CD4-positive, CD25-positive, alpha-beta regulatory T cell (primary cell): ENCODE data around the gene ANO6. TPM values are rescaled to one million over a fixed set of nuclear protein-coding genes. Genes with fewer than 3 reads are reported as not detected.

Experiments
- ATAC-seq, 2 donors: fragments of 150-1000 bp; cut with Tn5 transposase; one replicate each; pipeline ENCODE4 v1.10.0; 2021; ENCODE audit warnings: low read depth in 2 of 2, moderate number of reproducible peaks in 2 of 2, moderate library complexity in 1 of 2
- DNase-seq, 3 donors: peaks; one replicate each; pipeline versions ENCODE4 v3.0.0 to v3.0.0-alpha.2; 2012 to 2022; ENCODE audit warnings: mixed read lengths in 1 of 3
- H3K27ac ChIP-seq: one replicate; pipeline ENCODE4 v1.7.0; 2013; ENCODE audit warnings: mild to moderate bottlenecking, low read length; ENCODE audit not compliant: insufficient read depth, poor library complexity, severe bottlenecking
- H3K27me3 ChIP-seq: one replicate; pipeline ENCODE4 v1.7.0; 2013; ENCODE audit warnings: low read length; ENCODE audit not compliant: control insufficient read depth, insufficient read depth
- H3K36me3 ChIP-seq: one replicate; pipeline ENCODE4 v1.7.0; 2013; ENCODE audit warnings: mild to moderate bottlenecking, low read length, moderate library complexity; ENCODE audit not compliant: control insufficient read depth, insufficient read depth
- H3K4me1 ChIP-seq: 2 replicates; pipeline ENCODE4 v1.7.0; 2013; ENCODE audit warnings: mild to moderate bottlenecking, low read length; ENCODE audit not compliant: insufficient read depth, control insufficient read depth, poor library complexity, severe bottlenecking
- H3K4me3 ChIP-seq: one replicate; pipeline ENCODE4 v1.7.0; 2013; ENCODE audit warnings: low read depth, mild to moderate bottlenecking, low read length, moderate library complexity
- H3K9me3 ChIP-seq, 2 experiments: 1 replicate in 1 of 2; 2 replicates in 1 of 2; pipeline ENCODE4 v1.7.0; 2013; ENCODE audit warnings: low read length in 2 of 2, mild to moderate bottlenecking in 1 of 2, moderate library complexity in 1 of 2; ENCODE audit not compliant: control insufficient read depth in 2 of 2
- H3K27ac Mint-ChIP-seq, 3 donors: one replicate each; pipeline ENCODE4 v1.8.0; 2020 to 2022; ENCODE audit warnings: mild to moderate bottlenecking in 3 of 3, mixed read lengths in 3 of 3, moderate library complexity in 2 of 3
- H3K27me3 Mint-ChIP-seq: one replicate; pipeline ENCODE4 v1.8.0; 2022; ENCODE audit warnings: mild to moderate bottlenecking, mixed read lengths
- H3K36me3 Mint-ChIP-seq: one replicate; pipeline ENCODE4 v1.8.0; 2020; ENCODE audit warnings: mixed read lengths
- H3K4me1 Mint-ChIP-seq, 4 donors: one replicate each; pipeline ENCODE4 v1.8.0; 2020 to 2022; ENCODE audit warnings: mixed read lengths in 4 of 4, mild to moderate bottlenecking in 1 of 4
- H3K4me3 Mint-ChIP-seq, 4 donors: one replicate each; pipeline ENCODE4 v1.8.0; 2020 to 2022; ENCODE audit warnings: mild to moderate bottlenecking in 4 of 4, mixed read lengths in 4 of 4, moderate library complexity in 3 of 4
- H3K9me3 Mint-ChIP-seq, 7 donors: one replicate each; pipeline ENCODE4 v1.8.0; 2020 to 2022; ENCODE audit warnings: mixed read lengths in 7 of 7, mild to moderate bottlenecking in 3 of 7, moderate library complexity in 2 of 7
- polyA plus RNA-seq, 4 donors: library from polyadenylated mRNA; unstranded; fragments of 300-500 nt; fragmentation: Illumina TruSeq; gene quantifications; one replicate each; pipeline ENCODE4 v1.2.3, GENCODE V29; 2021
- total RNA-seq: library from RNA; stranded (reverse); gene quantifications from one replicate; pipeline ENCODE4 v1.2.3, GENCODE V29; 2022

Gene ANO6
- total and polyA plus RNA-seq, 5 donors from 2014 or later = 19.9 to 30.1 (median 24.7) TPM

DNA sequence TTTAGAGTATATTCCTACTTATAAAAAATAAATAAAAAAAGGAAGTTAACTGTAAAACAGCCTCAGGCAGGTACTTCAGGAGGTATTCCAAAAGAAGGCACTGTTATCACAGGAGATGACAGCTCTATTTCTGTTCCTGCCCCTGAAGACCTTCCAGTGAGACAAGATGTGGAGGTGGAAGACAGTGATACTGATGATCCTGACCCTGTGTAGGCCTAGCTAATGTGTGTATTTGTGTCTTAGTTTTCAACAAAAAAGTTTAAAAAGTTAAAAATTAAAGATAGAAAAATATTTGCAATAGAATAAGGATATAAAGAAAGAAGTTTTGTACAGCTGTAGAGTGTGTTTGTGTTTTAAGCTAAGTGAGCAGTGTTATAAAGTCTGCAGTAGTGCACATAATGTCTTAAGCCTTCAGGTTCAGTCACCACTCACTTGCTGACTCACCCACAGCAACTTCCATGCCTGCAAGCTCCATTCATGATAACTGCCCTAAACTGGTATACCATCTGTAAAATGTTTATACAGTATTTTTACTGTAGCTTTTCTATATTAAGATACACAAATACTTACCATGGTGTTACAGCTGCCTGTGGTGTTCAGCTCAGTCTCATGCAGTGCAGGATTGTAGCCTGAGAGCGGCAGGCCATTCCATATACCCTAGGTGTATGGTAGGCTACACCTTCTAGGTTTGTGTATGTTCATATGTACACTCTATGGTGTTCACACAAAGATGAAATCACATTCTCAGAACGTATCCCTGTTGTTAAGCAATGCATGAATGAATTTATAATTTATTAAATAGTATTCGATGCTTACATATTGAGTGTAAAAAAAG is 121.1 kb downstream of the ANO6 start:
- Histone ChIP-seq H3K36me3 (peaks cover 10% of the 10 kb centered on the region), H3K27me3 (no peaks in the 10 kb centered on the region), H3K27ac (no peak overlapping the region), H3K4me1 (no peaks in the 10 kb centered on the region), H3K9me3 (no peaks in the 10 kb centered on the region), H3K4me3 (no peak overlapping the region)
- no peak overlapping the region for H3K4me3 Mint-ChIP-seq
- no peak for DNase-seq
- peaks cover 18% of the 10 kb centered on the region for H3K36me3 Mint-ChIP-seq
- H3K4me1 Mint-ChIP-seq = peaks cover 0 to 4% (median 3%) of the 10 kb centered on the region in 4 donors
- H3K9me3 Mint-ChIP-seq = no peaks in the 10 kb centered on the region
- no peak for ATAC-seq
- H3K27me3 Mint-ChIP-seq = no peaks in the 10 kb centered on the region
- no peak overlapping the region for H3K27ac Mint-ChIP-seq

DNA sequence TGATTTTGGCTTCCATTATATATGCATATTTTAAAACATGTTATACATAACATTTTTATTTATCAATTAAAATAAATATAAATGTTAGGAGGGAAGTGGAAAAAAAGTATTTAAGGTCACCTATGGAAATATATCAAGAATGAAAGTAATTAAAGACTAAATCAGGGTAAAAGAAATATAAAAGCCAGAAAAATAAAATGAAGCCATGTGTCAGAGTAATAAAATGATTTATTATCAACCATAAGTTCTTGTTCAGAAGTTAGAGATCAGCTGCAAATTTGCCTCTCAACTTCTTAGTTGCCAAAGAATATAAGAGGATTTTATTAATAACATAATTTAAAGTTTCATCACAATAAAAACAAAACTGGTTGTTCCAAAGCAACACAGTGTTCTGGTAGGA is 121.9 kb downstream of the ANO6 start:
- no peaks in the 10 kb centered on the region for H3K27me3 Mint-ChIP-seq
- Histone ChIP-seq H3K9me3 (no peaks in the 10 kb centered on the region), H3K27me3 (no peaks in the 10 kb centered on the region), H3K4me3 (no peak overlapping the region), H3K4me1 (no peaks in the 10 kb centered on the region), H3K27ac (no peak overlapping the region), H3K36me3 (peaks cover 6% of the 10 kb centered on the region)
- H3K36me3 Mint-ChIP-seq = peaks cover 11% of the 10 kb centered on the region
- H3K4me3 Mint-ChIP-seq = no peak overlapping the region
- H3K27ac Mint-ChIP-seq = no peak overlapping the region
- ATAC-seq (no peak), DNase-seq (no peak)
- H3K9me3 Mint-ChIP-seq = no peaks in the 10 kb centered on the region
- H3K4me1 Mint-ChIP-seq = peaks cover 0 to 4% (median 3%) of the 10 kb centered on the region in 4 donors

DNA sequence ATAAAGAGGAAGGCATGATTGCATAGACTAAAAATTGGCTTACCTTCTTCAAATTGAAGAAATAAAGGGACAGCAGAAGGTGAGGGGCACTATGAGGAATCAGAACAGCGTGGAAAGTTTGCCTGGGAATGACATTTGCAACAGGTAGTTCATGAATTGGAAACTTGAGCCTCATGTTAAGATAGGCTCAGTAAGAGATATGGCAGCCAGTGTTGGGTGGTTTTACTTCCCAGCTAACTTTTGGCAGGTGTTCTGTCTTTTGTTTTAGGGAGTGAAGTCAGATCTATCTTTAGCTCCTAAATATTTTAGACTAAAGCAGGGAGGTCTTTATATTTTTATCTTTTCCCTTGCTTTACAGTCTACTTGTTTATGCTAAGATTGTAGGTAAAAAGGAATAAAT is 122.4 kb downstream of the ANO6 start:
- Mint-ChIP-seq H3K9me3 (no peaks in the 10 kb centered on the region), H3K27me3 (no peaks in the 10 kb centered on the region), H3K36me3 (peaks cover 11% of the 10 kb centered on the region), H3K27ac (no peak overlapping the region), H3K4me1 (peaks cover 0 to 4% (median 3%) of the 10 kb centered on the region in 4 donors), H3K4me3 (no peak overlapping the region)
- Histone ChIP-seq H3K4me1 (no peaks in the 10 kb centered on the region), H3K36me3 (peaks cover 6% of the 10 kb centered on the region), H3K27me3 (no peaks in the 10 kb centered on the region), H3K27ac (no peak overlapping the region), H3K4me3 (no peak overlapping the region), H3K9me3 (no peaks in the 10 kb centered on the region)
- no peak for DNase-seq
- ATAC-seq = no peak

DNA sequence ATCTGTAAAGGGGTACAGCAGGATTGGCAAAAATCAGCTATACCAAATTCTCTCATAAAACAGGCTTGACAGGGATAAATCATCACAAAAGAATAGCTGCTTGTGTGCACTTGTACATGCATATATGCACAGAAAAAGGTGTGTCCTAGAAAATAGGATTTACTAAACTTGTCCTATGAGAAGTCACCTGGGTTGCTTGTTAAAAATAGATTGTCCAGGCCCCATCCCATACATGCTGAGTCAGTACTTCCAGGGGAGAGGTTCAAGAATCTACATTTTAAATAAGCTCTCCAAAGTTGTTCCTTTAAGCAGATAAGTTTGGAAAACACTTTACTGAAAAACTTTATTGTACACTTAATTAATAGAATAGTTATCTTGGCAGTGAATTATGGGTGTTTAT is 123.1 kb downstream of the ANO6 start:
- Histone ChIP-seq H3K27ac (no peak overlapping the region), H3K4me3 (no peak overlapping the region), H3K9me3 (no peaks in the 10 kb centered on the region), H3K4me1 (no peaks in the 10 kb centered on the region), H3K36me3 (peaks cover 6% of the 10 kb centered on the region), H3K27me3 (no peaks in the 10 kb centered on the region)
- Mint-ChIP-seq H3K9me3 (no peaks in the 10 kb centered on the region), H3K4me1 (peaks cover 0 to 4% (median 3%) of the 10 kb centered on the region in 4 donors), H3K27ac (no peak overlapping the region), H3K27me3 (no peaks in the 10 kb centered on the region), H3K36me3 (peaks cover 11% of the 10 kb centered on the region), H3K4me3 (no peak overlapping the region)
- no peak for DNase-seq
- ATAC-seq = no peak

DNA sequence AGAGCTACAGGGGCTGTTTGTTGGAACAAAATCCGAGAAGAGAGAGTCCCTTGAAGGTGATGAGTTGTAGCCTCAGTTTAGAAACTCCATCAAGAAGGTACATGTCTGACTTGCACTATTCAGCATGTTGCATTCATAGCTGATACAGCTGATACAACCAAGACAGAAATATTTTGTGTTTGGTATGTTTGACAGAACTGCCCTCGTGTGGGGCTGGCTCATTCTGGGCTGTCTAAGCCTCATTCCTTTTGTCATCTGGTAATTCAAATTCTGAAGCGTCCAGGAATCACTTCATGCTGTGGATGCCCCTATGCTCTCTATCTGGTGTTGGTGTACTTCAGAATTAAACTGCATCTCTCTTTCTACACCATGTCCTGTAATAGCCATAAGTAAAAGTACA is 126.3 kb downstream of the ANO6 start:
- no peaks in the 10 kb centered on the region for H3K9me3 ChIP-seq
- Mint-ChIP-seq H3K36me3 (peaks cover 16% of the 10 kb centered on the region), H3K4me1 (peaks cover 0 to 3% (median under 1%) of the 10 kb centered on the region in 4 donors), H3K27ac (no peak overlapping the region), H3K27me3 (no peaks in the 10 kb centered on the region), H3K4me3 (no peak overlapping the region), H3K9me3 (no peaks in the 10 kb centered on the region)
- ATAC-seq = no peak
- no peak overlapping the region for H3K27ac ChIP-seq
- H3K36me3 ChIP-seq = peaks cover 4% of the 10 kb centered on the region
- H3K4me1 ChIP-seq = no peaks in the 10 kb centered on the region
- H3K27me3 ChIP-seq = no peaks in the 10 kb centered on the region
- no peak overlapping the region for H3K4me3 ChIP-seq
- no peak for DNase-seq

DNA sequence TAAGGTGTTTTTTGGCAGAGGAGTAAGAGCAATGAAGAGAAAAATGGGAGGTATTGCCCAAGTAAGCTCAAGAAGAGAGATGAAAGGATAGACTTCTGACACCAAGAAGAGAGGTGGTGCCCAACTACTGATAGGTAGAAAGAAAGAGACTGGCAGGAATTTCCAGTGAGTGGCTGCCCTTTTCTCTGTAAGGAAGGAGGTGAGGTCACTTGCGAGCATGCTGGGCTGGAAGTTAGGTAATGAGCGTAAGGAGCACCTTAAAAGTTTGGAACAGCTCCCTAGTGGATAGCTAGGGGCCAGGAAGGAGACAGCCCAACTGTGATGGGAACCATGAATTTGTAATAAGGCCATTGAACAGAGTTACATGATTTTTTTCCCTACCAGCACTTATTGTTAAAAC is 127.0 kb downstream of the ANO6 start:
- Mint-ChIP-seq H3K27ac (peak overlapping the region in 1 of 3 donors; percentile 21), H3K27me3 (no peaks in the 10 kb centered on the region), H3K4me3 (no peak overlapping the region), H3K36me3 (peaks cover 16% of the 10 kb centered on the region), H3K9me3 (no peaks in the 10 kb centered on the region), H3K4me1 (peaks cover 0 to 2% (median 0%) of the 10 kb centered on the region in 4 donors)
- Histone ChIP-seq H3K27ac (no peak overlapping the region), H3K9me3 (no peaks in the 10 kb centered on the region), H3K36me3 (peaks cover 6% of the 10 kb centered on the region), H3K4me3 (no peak overlapping the region), H3K4me1 (no peaks in the 10 kb centered on the region), H3K27me3 (no peaks in the 10 kb centered on the region)
- DNase-seq (no peak), ATAC-seq (no peak)

DNA sequence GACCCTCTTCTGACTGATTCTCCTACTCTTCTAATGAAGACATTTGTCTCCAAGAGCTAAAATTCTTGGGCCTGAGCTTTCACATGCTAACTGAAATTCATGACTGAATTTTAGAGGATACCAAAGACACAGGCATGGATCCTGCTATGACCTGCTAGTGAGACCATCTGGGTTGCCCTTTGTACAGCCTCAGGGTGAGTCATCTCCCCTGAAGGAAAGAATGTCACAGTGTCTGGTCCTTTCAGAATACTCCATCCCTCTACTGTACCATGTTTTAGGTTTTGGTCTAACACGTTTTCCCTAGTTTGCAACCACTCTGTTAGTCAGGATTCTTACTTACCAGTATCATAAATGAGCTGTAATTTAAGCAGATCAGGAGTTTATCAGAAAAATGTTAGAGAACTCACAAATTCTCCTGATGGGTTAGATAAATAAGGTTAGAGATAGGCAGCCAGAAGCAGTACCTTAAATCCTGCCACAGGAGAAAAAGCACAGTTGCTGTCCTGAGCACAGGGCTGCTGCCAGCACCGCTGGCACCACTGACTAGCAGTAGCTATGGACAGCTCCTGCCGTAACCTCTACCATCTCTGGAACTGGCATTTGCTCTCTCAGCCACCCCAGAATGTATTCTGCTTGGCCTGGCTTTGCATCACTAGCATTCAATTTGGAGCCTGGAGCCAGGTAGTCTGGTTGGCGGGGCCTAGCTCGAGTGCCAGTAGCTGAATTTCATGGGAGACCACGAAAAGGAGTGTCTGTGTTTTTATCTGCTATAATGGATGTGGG is 127.6 kb downstream of the ANO6 start:
- Mint-ChIP-seq H3K4me1 (peaks cover 0 to 2% (median 0%) of the 10 kb centered on the region in 4 donors), H3K27ac (peak overlapping the region in 2 of 3 donors; percentile 23 to 55), H3K9me3 (no peaks in the 10 kb centered on the region), H3K27me3 (no peaks in the 10 kb centered on the region), H3K36me3 (peaks cover 23% of the 10 kb centered on the region), H3K4me3 (no peak overlapping the region)
- Histone ChIP-seq H3K4me3 (no peak overlapping the region), H3K27ac (no peak overlapping the region), H3K36me3 (peaks cover 13% of the 10 kb centered on the region), H3K9me3 (no peaks in the 10 kb centered on the region), H3K27me3 (no peaks in the 10 kb centered on the region), H3K4me1 (no peaks in the 10 kb centered on the region)
- no peak for ATAC-seq
- no peak for DNase-seq
